A549 (cell line): Measurements from ENCODE around the gene TUBB1. TPM values are rescaled to one million over a fixed set of nuclear protein-coding genes. Genes with fewer than 3 reads are reported as not detected.

Source experiments
- ATAC-seq, 2 experiments: fragments of 200-7000 bp in 1 of 2; fragments of >200 bp in 1 of 2; cut with Nextera tagmentation in 1 of 2; cut with Tn5 transposase in 1 of 2; 3 replicates each; pipeline versions ENCODE4 v1.8.0 to v1.9.1; 2018 to 2020; ENCODE audit warnings: mild to moderate bottlenecking in 1 of 2, moderate library complexity in 1 of 2
- CTCF ChIA-PET: fragments of 300-600 bp; sonication (Branson Sonifier 250); formaldehyde crosslinking; extraction: SDS; loops from one replicate; lab custom pipeline; 2021; ENCODE audit warnings: antibody characterized with exemption, inconsistent platforms; lab: Yijun Ruan, JAX
- POLR2A ChIA-PET: fragments of 350-600 bp; formaldehyde crosslinking; extraction: SDS; loops from one replicate; lab custom pipeline; 2021; ENCODE audit warnings: antibody characterized with exemption, inconsistent platforms; lab: Yijun Ruan, JAX
- DNase-seq, 2 experiments: peaks; one replicate each; pipeline versions ENCODE4 v3.0.0 to v3.0.0-alpha.2; 2011 to 2016; ENCODE audit warnings: low read depth in 1 of 2, low spot score in 1 of 2
- FAIRE-seq: peaks from 2 replicates; lab custom pipeline; 2011; peaks lifted over from hg19 to GRCh38; lab: Jason Lieb, UNC
- H3K27ac ChIP-seq, 2 experiments: fragments of >200 bp; sonication (Bioruptor Twin); formaldehyde crosslinking; 3 replicates each; pipeline ENCODE4 v1.5.1; 2016 to 2017
- H3K4me1 ChIP-seq: fragments of >200 bp; sonication (Bioruptor Twin); formaldehyde crosslinking; 3 replicates; pipeline ENCODE4 v1.6.1; 2016
- H3K4me2 ChIP-seq: fragments of >200 bp; sonication (Bioruptor Twin); formaldehyde crosslinking; 3 replicates; pipeline ENCODE4 v1.6.1; 2016
- H3K4me3 ChIP-seq: fragments of >200 bp; sonication (Bioruptor Twin); formaldehyde crosslinking; 3 replicates; pipeline ENCODE4 v1.5.1; 2016
- H3K9me3 ChIP-seq: fragments of >200 bp; sonication (Bioruptor Twin); formaldehyde crosslinking; 3 replicates; pipeline ENCODE4 v1.6.1; 2016
- ATOH8 ChIP-seq: fragments of 250-450 bp; sonication (Bioruptor Pico); IDR thresholded peaks from 2 replicates; pipeline ENCODE4 v1.5.0; 2020; ENCODE audit warnings: low read depth, mild to moderate bottlenecking, moderate library complexity
- BCL3 ChIP-seq: fragments of >200 bp; sonication (Bioruptor Twin); formaldehyde crosslinking; IDR thresholded peaks from 3 replicates; pipeline ENCODE4 v1.6.1; 2016
- BHLHE40 ChIP-seq: IDR thresholded peaks from 2 replicates; pipeline ENCODE4 v1.6.1; 2012; ENCODE audit warnings: low read depth, low read length, inconsistent platforms
- CBX2 ChIP-seq: fragments of 200-600 bp; sonication (generic); IDR thresholded peaks from 2 replicates; pipeline ENCODE4 v1.6.1; 2016; ENCODE audit warnings: low read depth, mild to moderate bottlenecking, borderline replicate concordance
- CHD4 ChIP-seq: fragments of 200-600 bp; sonication (generic); IDR thresholded peaks from 2 replicates; pipeline ENCODE4 v1.6.1; 2016; ENCODE audit warnings: antibody characterized with exemption, mild to moderate bottlenecking, borderline replicate concordance
- EHF ChIP-seq: fragments of 250-450 bp; sonication (Bioruptor Pico); IDR thresholded peaks from 2 replicates; pipeline ENCODE4 v1.5.0; 2020; ENCODE audit warnings: mild to moderate bottlenecking
- FOSL2 ChIP-seq, 2 experiments: fragments of 450-650 bp in 1 of 2; fragments of >200 bp in 1 of 2; sonication (Bioruptor Twin) in 1 of 2; formaldehyde crosslinking; IDR thresholded peaks; 2 replicates each; pipeline versions ENCODE4 v1.5.0 to v1.6.1; 2016 to 2020; ENCODE audit warnings: mild to moderate bottlenecking in 1 of 2, moderate library complexity in 1 of 2
- GATA3 ChIP-seq: IDR thresholded peaks from 2 replicates; pipeline ENCODE4 v1.6.1; 2012; ENCODE audit warnings: borderline replicate concordance
- HDAC2 ChIP-seq: fragments of 200-600 bp; sonication (generic); IDR thresholded peaks from 2 replicates; pipeline ENCODE4 v1.6.1; 2016
- HOXA7 ChIP-seq: fragments of 250-450 bp; sonication (Bioruptor Pico); IDR thresholded peaks from 2 replicates; pipeline ENCODE4 v1.5.0; 2020; ENCODE audit warnings: mild to moderate bottlenecking, moderate library complexity
- JUN ChIP-seq, 2 experiments: fragments of >200 bp; sonication (Bioruptor Twin); formaldehyde crosslinking; IDR thresholded peaks; 2 replicates in 1 of 2; 3 replicates in 1 of 2; pipeline ENCODE4 v1.6.1; 2016 to 2017
- KDM5A ChIP-seq: fragments of 200-600 bp; sonication (generic); IDR thresholded peaks from 2 replicates; pipeline ENCODE4 v1.6.1; 2016; ENCODE audit warnings: antibody characterized with exemption, mild to moderate bottlenecking
- MAX ChIP-seq: IDR thresholded peaks from 2 replicates; pipeline ENCODE4 v1.6.1; 2012
- NR3C1 ChIP-seq: fragments of >200 bp; sonication (Bioruptor Twin); formaldehyde crosslinking; IDR thresholded peaks from 3 replicates; pipeline ENCODE4 v1.6.1; 2017
- PBX3 ChIP-seq: IDR thresholded peaks from 2 replicates; pipeline ENCODE4 v1.6.1; 2012
- PHF8 ChIP-seq: fragments of 200-600 bp; sonication (generic); IDR thresholded peaks from 2 replicates; pipeline ENCODE4 v1.6.1; 2016; ENCODE audit warnings: low read depth, mild to moderate bottlenecking, antibody characterized with exemption, moderate library complexity, borderline replicate concordance
- RCOR1 ChIP-seq: fragments of 150-350 bp; IDR thresholded peaks from 2 replicates; pipeline ENCODE4 v1.6.1; 2014; ENCODE audit warnings: antibody characterized with exemption, low read length, low read depth
- REST ChIP-seq: fragments of 200-600 bp; sonication (generic); IDR thresholded peaks from 2 replicates; pipeline ENCODE4 v1.6.1; 2016; ENCODE audit warnings: antibody characterized with exemption, mild to moderate bottlenecking, moderate library complexity
- RNF2 ChIP-seq: fragments of 200-600 bp; sonication (generic); IDR thresholded peaks from 2 replicates; pipeline ENCODE4 v1.6.1; 2016; ENCODE audit warnings: low read depth, mild to moderate bottlenecking, antibody characterized with exemption, moderate library complexity, borderline replicate concordance
- SREBF2 ChIP-seq: fragments of 450-650 bp; IDR thresholded peaks from 2 replicates; pipeline ENCODE4 v1.6.1; 2014; ENCODE audit warnings: mild to moderate bottlenecking, moderate library complexity
- TFCP2L1 ChIP-seq: fragments of 250-450 bp; sonication (Bioruptor Pico); IDR thresholded peaks from 2 replicates; pipeline ENCODE4 v1.5.0; 2021; ENCODE audit warnings: mild to moderate bottlenecking
- USF2 ChIP-seq: fragments of 450-650 bp; IDR thresholded peaks from 2 replicates; pipeline ENCODE4 v1.6.1; 2014; ENCODE audit warnings: antibody characterized with exemption
- ZFP36 ChIP-seq: fragments of 450-650 bp; IDR thresholded peaks from 2 replicates; pipeline ENCODE4 v1.6.1; 2014; ENCODE audit warnings: borderline replicate concordance; ENCODE audit not compliant: partially characterized antibody
- ZSCAN20 ChIP-seq: fragments of 250-450 bp; sonication (Bioruptor Pico); IDR thresholded peaks from 2 replicates; pipeline ENCODE4 v1.8.0; 2022; ENCODE audit warnings: mild to moderate bottlenecking, moderate library complexity
- WGBS: methylation state at CpG from one replicate; pipeline ENCODE4 v1.1.6; 2017; ENCODE audit errors: missing lambda C conversion rate; 5-methylcytosine and 5-hydroxymethylcytosine counted together
- polyA plus RNA-seq, 4 experiments: library from polyadenylated mRNA; depleted of rRNA in 3 of 4; stranded (reverse); fragments of >200 nt; fragmentation: RNase III in 1 of 4; extraction: RNeasy Plus Mini Kit Qiagen cat#74134 plus additional on column Dnase treatment in 1 of 4; gene quantifications; 2 replicates in 3 of 4; 3 replicates in 1 of 4; pipeline ENCODE4 v1.2.3, GENCODE V29; 2011 to 2017

The TUBB1 gene
- polyA plus RNA-seq, 2 of the 4 experiments (the other 2 are of a cell fraction): 0.03 TPM; not detected in 1

GRCh38 chr20:59068534-59068933 is 49.3 kb downstream of the TUBB1 start:
- H3K9me3 ChIP-seq: no peaks in the 10 kb centered on the region
- DNase-seq (no peak), FAIRE-seq (no peak), ATAC-seq (no peak)
- ChIA-PET POLR2A (no interaction called here), CTCF (interaction anchor here (1.8 to 2.4 kb wide), 2 partner anchors 336 to 387 kb away, joined by 5 to 9 read pairs; no protein-coding TSS in a partner anchor)
- H3K4me2 ChIP-seq: no peak overlapping the region
- WGBS: 59% methylated on average over 4 of the region's 4 CpGs
- no peak overlapping the region for H3K27ac ChIP-seq
- peaks cover 11% of the 10 kb centered on the region for H3K4me1 ChIP-seq
- no peak for TF ChIP-seq CHD4
- TF ChIP-seq EHF: no peak
- no peak for TF ChIP-seq ZFP36
- no peak for TF ChIP-seq REST
- no peak for TF ChIP-seq HOXA7 (CRISPR knock-in tag)
- TF ChIP-seq PBX3: no peak
- no peak for TF ChIP-seq RNF2
- no peak for TF ChIP-seq KDM5A
- no peak for TF ChIP-seq USF2
- TF ChIP-seq FOSL2 (IDR thresholded peaks at IDR 0.05): no peak
- TF ChIP-seq FOSL2 (CRISPR knock-in tag; IDR thresholded peaks at IDR 0.05): no peak
- no peak overlapping the region for H3K4me3 ChIP-seq

GRCh38 chr20:59069026-59069425 is 49.8 kb downstream of the TUBB1 start:
- DNase-seq (no peak), ATAC-seq (no peak)
- H3K9me3 ChIP-seq: no peaks in the 10 kb centered on the region
- no peak overlapping the region for H3K4me2 ChIP-seq
- CTCF ChIA-PET: interaction anchor here (2.4 kb wide), 1 partner anchor 335 kb away, joined by 9 read pairs; no protein-coding TSS in a partner anchor
- H3K4me1 ChIP-seq: peaks cover 6% of the 10 kb centered on the region; the same call in 2 of the 3 replicates
- no peak for TF ChIP-seq TFCP2L1 (CRISPR knock-in tag)
- no peak for TF ChIP-seq CHD4
- no peak for TF ChIP-seq BHLHE40
- no peak for TF ChIP-seq NR3C1
- no peak for TF ChIP-seq HDAC2
- no peak for TF ChIP-seq EHF
- no peak for TF ChIP-seq ZSCAN20 (CRISPR knock-in tag)
- TF ChIP-seq RCOR1: no peak
- TF ChIP-seq PHF8: no peak
- no peak for TF ChIP-seq FOSL2 (IDR thresholded peaks at IDR 0.05)
- no peak for TF ChIP-seq FOSL2 (CRISPR knock-in tag; IDR thresholded peaks at IDR 0.05)
- no peak for TF ChIP-seq GATA3
- TF ChIP-seq ATOH8: no peak
- no peak for TF ChIP-seq SREBF2
- no peak for TF ChIP-seq JUN (IDR thresholded peaks at IDR 0.05)
- no peak for TF ChIP-seq BCL3
- TF ChIP-seq CBX2: no peak
- no peak for TF ChIP-seq MAX
- TF ChIP-seq, all 56 proteins: peak for 0
- Histone ChIP-seq H3K27ac (no peak overlapping the region), H3K4me3 (no peak overlapping the region)
- POLR2A ChIA-PET: no interaction called here
- 28% methylated on average over 2 of the region's 2 CpGs for WGBS
- FAIRE-seq: no peak
